PC-3 (cell line): Measurements from ENCODE around the gene EDEM1. TPM values are rescaled to one million over a fixed set of nuclear protein-coding genes. Genes with fewer than 3 reads are reported as not detected.

Experiments
- ATAC-seq: fragments of 200-7000 bp; cut with Tn5 transposase; 2 replicates; pipeline ENCODE4 v1.9.1; 2020; ENCODE audit warnings: mild to moderate bottlenecking, moderate library complexity
- BruUV-seq: library from RNA; stranded (reverse); fragments of 400-500 nt; replicated peaks from 2 replicates; lab custom pipeline; 2021; lab: Mats Ljungman, UMichigan
- CTCF ChIA-PET: fragments of 300-600 bp; sonication (Branson Sonifier 250); formaldehyde crosslinking; loops from one replicate; lab custom pipeline; 2022; ENCODE audit warnings: antibody characterized with exemption; lab: Charles Lee
- POLR2A ChIA-PET: fragments of 300-600 bp; sonication (Branson Sonifier 250); formaldehyde crosslinking; loops from one replicate; lab custom pipeline; 2022; ENCODE audit warnings: antibody characterized with exemption; ENCODE audit not compliant: unreplicated experiment; lab: Charles Lee
- DNase-seq: peaks from one replicate; pipeline ENCODE4 v3.0.0-alpha.2; 2015
- H2AFZ ChIP-seq: fragments of 300-600 bp; sonication (generic); 2 replicates; pipeline ENCODE4 v1.6.0; 2016; ENCODE audit warnings: antibody characterized with exemption, low read length
- H3F3A ChIP-seq: fragments of 300-600 bp; sonication (generic); one replicate; pipeline ENCODE4 v1.6.0; 2017; ENCODE audit warnings: antibody characterized with exemption, low read length, control low read depth, mild to moderate bottlenecking; ENCODE audit not compliant: unreplicated experiment
- H3K27ac ChIP-seq: fragments of 300-600 bp; sonication (generic); 2 replicates; pipeline ENCODE4 v1.5.1; 2016; ENCODE audit warnings: mild to moderate bottlenecking, low read length
- H3K27me3 ChIP-seq: fragments of 300-600 bp; sonication (generic); 2 replicates; pipeline ENCODE4 v1.6.1; 2016; ENCODE audit warnings: low read length, mixed read lengths
- H3K36me3 ChIP-seq: fragments of 300-600 bp; sonication (generic); 2 replicates; pipeline ENCODE4 v1.6.1; 2016; ENCODE audit warnings: low read depth, mixed run types, low read length, mixed read lengths
- H3K4me1 ChIP-seq: fragments of 300-600 bp; sonication (generic); 2 replicates; pipeline ENCODE4 v1.5.1; 2016; ENCODE audit warnings: low read length; ENCODE audit not compliant: insufficient read depth
- H3K4me2 ChIP-seq: fragments of 300-600 bp; sonication (generic); 2 replicates; pipeline ENCODE4 v1.6.0; 2016; ENCODE audit warnings: low read length
- H3K4me3 ChIP-seq: fragments of 300-600 bp; sonication (generic); 2 replicates; pipeline ENCODE4 v1.5.1; 2016; ENCODE audit warnings: mild to moderate bottlenecking, low read length, mixed read lengths
- H3K79me2 ChIP-seq: fragments of 300-600 bp; sonication (generic); 2 replicates; pipeline ENCODE4 v1.6.1; 2017; ENCODE audit warnings: low read length, mixed read lengths
- H3K9ac ChIP-seq: fragments of 300-600 bp; sonication (generic); 2 replicates; pipeline ENCODE4 v1.6.0; 2016; ENCODE audit warnings: mild to moderate bottlenecking, low read length
- H3K9me2 ChIP-seq: fragments of 300-600 bp; sonication (generic); replicated peaks from 2 replicates; pipeline ENCODE4 v1.6.1; 2016; ENCODE audit warnings: mixed run types, low read length, mixed read lengths
- H3K9me3 ChIP-seq: fragments of 300-600 bp; sonication (generic); 2 replicates; pipeline ENCODE4 v1.6.1; 2016; ENCODE audit warnings: low read length, mixed read lengths
- H4K20me1 ChIP-seq: fragments of 300-600 bp; sonication (generic); 2 replicates; pipeline ENCODE4 v1.6.1; 2016; ENCODE audit warnings: low read length, mixed read lengths
- CTCF ChIP-seq: fragments of 300-600 bp; sonication (generic); conservative IDR thresholded peaks from 2 replicates; pipeline ENCODE4 v1.5.1; 2017; ENCODE audit warnings: antibody characterized with exemption, low read depth, mild to moderate bottlenecking, low read length
- EZH2 ChIP-seq: fragments of 300-600 bp; sonication (generic); IDR thresholded peaks from one replicate; pipeline ENCODE4 v1.6.1; 2017; ENCODE audit warnings: antibody characterized with exemption, mild to moderate bottlenecking, low read length; ENCODE audit not compliant: unreplicated experiment
- EZH2phosphoT487 ChIP-seq: fragments of 300-600 bp; sonication (generic); IDR thresholded peaks from 2 replicates; pipeline ENCODE4 v1.6.1; 2018; ENCODE audit warnings: mild to moderate bottlenecking, antibody characterized with exemption, low read length, borderline replicate concordance
- intact Hi-C: fragments of 100-400 bp; cut with micrococcal nuclease; formaldehyde crosslinking; loops from 2 replicates; pipeline ENCODE4 v1.9.0; 2023
- total RNA-seq: library from RNA; depleted of rRNA; stranded (reverse); fragments of >200 nt; gene quantifications from 2 replicates; pipeline ENCODE4 v1.2.3, GENCODE V29; 2014

The EDEM1 gene
- total RNA-seq, 1 experiment from 2014 or later: 39.4 TPM

- peak overlapping the region; percentile 83; the same call in 1 of the 2 replicates for H3K4me3 ChIP-seq
These were observed 2.8 kb downstream of the EDEM1 start for GRCh38 chr3:5190147-5190791.

GRCh38 chr3:5191555-5192304, 4.2 kb downstream of the EDEM1 start:
- Histone ChIP-seq H3K9me3 (no peaks in the 10 kb centered on the region), H3K27me3 (no peaks in the 10 kb centered on the region), H4K20me1 (peaks cover 18% of the 10 kb centered on the region), H3K4me3 (no peak overlapping the region), H3K9ac (no peak overlapping the region), H2AFZ (no peak overlapping the region), H3K4me1 (peaks cover 67% of the 10 kb centered on the region), H3K9me2 (no peaks in the 10 kb centered on the region), H3K4me2 (no peak overlapping the region), H3K36me3 (0 out of 2 replicates have a peak, but pooled peaks cover 3% of the 10 kb centered on the region), H3K27ac (no peak overlapping the region), H3K79me2 (peaks cover 84% of the 10 kb centered on the region), H3F3A (peaks cover 6% of the 10 kb centered on the region)
- ChIA-PET CTCF (no interaction called here), POLR2A (no interaction called here)
- intact Hi-C loops: no loop called here
- ATAC-seq (no peak), DNase-seq (no peak)
- TF ChIP-seq EZH2 (no peak), EZH2phosphoT487 (no peak), CTCF (no peak)
- no TSS peak for BruUV-seq

More at GRCh38 chr3:5190147-5190791, 2.8 kb downstream of the EDEM1 start:
- Histone ChIP-seq H3K4me2 (peak overlapping the region; percentile 79), H3K27me3 (no peaks in the 10 kb centered on the region), H3F3A (peaks cover 5% of the 10 kb centered on the region), H3K9me2 (no peaks in the 10 kb centered on the region), H2AFZ (no peak overlapping the region), H3K9ac (no peak overlapping the region), H3K79me2 (peaks cover 70% of the 10 kb centered on the region), H3K9me3 (no peaks in the 10 kb centered on the region), H4K20me1 (peaks cover 18% of the 10 kb centered on the region), H3K27ac (no peak overlapping the region), H3K36me3 (no peaks in the 10 kb centered on the region), H3K4me1 (peaks cover 57% of the 10 kb centered on the region)
- no peak for TF ChIP-seq CTCF
- no peak for TF ChIP-seq EZH2phosphoT487
- no peak for TF ChIP-seq EZH2
- no TSS peak for BruUV-seq
- POLR2A ChIA-PET: no interaction called here
- DNase-seq: no peak
- CTCF ChIA-PET: no interaction called here
- ATAC-seq: no peak
- intact Hi-C loops: no loop called here
